HepG2 (cell line): ENCODE data around the gene RAP2A. TPM values are rescaled to one million over a fixed set of nuclear protein-coding genes. Genes with fewer than 3 reads are reported as not detected.

ENCODE experiments used
- ATAC-seq: fragments of 200-7000 bp; cut with Tn5 transposase; 3 replicates; pipeline ENCODE4 v1.9.1; 2020; ENCODE audit warnings: mild to moderate bottlenecking, moderate library complexity
- BruUV-seq: library from RNA; stranded (reverse); fragments of 400-500 nt; replicated peaks from 2 replicates; lab custom pipeline; 2021; lab: Mats Ljungman, UMichigan
- CTCF ChIA-PET: fragments of 300-600 bp; formaldehyde crosslinking; extraction: SDS; loops from one replicate; lab custom pipeline; 2021; ENCODE audit warnings: low total read pairs, inconsistent platforms, low intra/inter-chr PET ratio; lab: Yijun Ruan, JAX
- POLR2A ChIA-PET: fragments of 350-600 bp; sonication (Branson Sonifier 250); formaldehyde crosslinking; loops from one replicate; lab custom pipeline; 2020; ENCODE audit warnings: antibody characterized with exemption, inconsistent platforms; lab: Yijun Ruan, JAX
- DNase-seq: peaks from one replicate; pipeline ENCODE4 v3.0.0-alpha.2; 2015; ENCODE audit warnings: low spot score
- FAIRE-seq: peaks from 3 replicates; lab custom pipeline; 2011; peaks lifted over from hg19 to GRCh38; lab: Jason Lieb, UNC
- H2AFZ ChIP-seq: one replicate; pipeline ENCODE4 v1.6.1; 2011; ENCODE audit warnings: low read length, inconsistent platforms
- H3K27ac ChIP-seq: fragments of 300-600 bp; 3 replicates; pipeline ENCODE4 v1.8.0; 2011; ENCODE audit warnings: mixed run types, mild to moderate bottlenecking, mixed read lengths, low read length, inconsistent platforms; ENCODE audit not compliant: insufficient read depth; ENCODE audit errors: extremely low read length
- H3K27me3 ChIP-seq, 2 experiments: fragments of 200-600 bp in 1 of 2; 2 replicates in 1 of 2; 3 replicates in 1 of 2; pipeline versions ENCODE4 v1.6.0 to v1.8.0; 2011; ENCODE audit warnings: low read length in 2 of 2, mild to moderate bottlenecking in 2 of 2, moderate library complexity in 2 of 2, inconsistent platforms in 1 of 2; ENCODE audit not compliant: insufficient read depth in 2 of 2, control insufficient read depth in 1 of 2
- H3K36me3 ChIP-seq, 2 experiments: fragments of 200-600 bp in 1 of 2; replicated peaks in 1 of 2; 2 replicates in 1 of 2; 3 replicates in 1 of 2; pipeline versions ENCODE4 v1.5.1 to v1.8.0; 2011; ENCODE audit warnings: low read length in 2 of 2, inconsistent platforms in 1 of 2; ENCODE audit not compliant: insufficient read depth in 2 of 2, control insufficient read depth in 1 of 2
- H3K4me1 ChIP-seq: 2 replicates; pipeline ENCODE4 v1.5.1; 2012; ENCODE audit warnings: low read length, inconsistent platforms; ENCODE audit not compliant: insufficient read depth
- H3K4me2 ChIP-seq: 2 replicates; pipeline ENCODE4 v1.6.0; 2011; ENCODE audit warnings: low read depth, low read length, inconsistent platforms
- H3K4me3 ChIP-seq, 3 experiments: fragments of 200-600 bp in 1 of 3; sonication (generic), shearing (Covaris generic) in 1 of 3; replicated peaks in 1 of 3; 2 replicates each; pipeline ENCODE4 v1.5.1; 2011 to 2016; ENCODE audit warnings: low read length in 3 of 3, inconsistent platforms in 2 of 3, low read depth in 2 of 3, mild to moderate bottlenecking in 2 of 3, control low read depth in 1 of 3, mixed read lengths in 1 of 3; ENCODE audit not compliant: insufficient read depth in 1 of 3
- H3K79me2 ChIP-seq: one replicate; pipeline ENCODE4 v1.6.1; 2011; ENCODE audit warnings: low read length, inconsistent platforms; ENCODE audit not compliant: insufficient read depth
- H3K9ac ChIP-seq: 2 replicates; pipeline ENCODE4 v1.6.0; 2011; ENCODE audit warnings: mild to moderate bottlenecking, low read depth, low read length, inconsistent platforms; ENCODE audit not compliant: insufficient read depth
- H3K9me3 ChIP-seq: 2 replicates; pipeline ENCODE4 v1.5.1; 2012; ENCODE audit warnings: mild to moderate bottlenecking, low read length
- H4K20me1 ChIP-seq: 2 replicates; pipeline ENCODE4 v1.6.0; 2011; ENCODE audit warnings: inconsistent platforms, mild to moderate bottlenecking, low read length, moderate library complexity; ENCODE audit not compliant: insufficient read depth
- MAFF ChIP-seq: IDR thresholded peaks from 2 replicates; pipeline ENCODE4 v1.6.1; 2011; ENCODE audit warnings: low read depth, low read length, improper control_type of control experiment
- MAFK ChIP-seq, 2 experiments: IDR thresholded peaks in 1 of 2; conservative IDR thresholded peaks in 1 of 2; 2 replicates each; pipeline ENCODE4 v1.6.1; 2011; ENCODE audit warnings: improper control_type of control experiment in 2 of 2, low read length in 2 of 2
- SAP130 ChIP-seq: IDR thresholded peaks from 2 replicates; pipeline ENCODE4 v1.6.1; 2016; ENCODE audit warnings: low read depth
- WGBS: methylation state at CpG from one replicate; pipeline ENCODE4 v1.1.6; 2017; ENCODE audit warnings: low lambda C conversion rate; 5-methylcytosine and 5-hydroxymethylcytosine counted together
- in situ Hi-C: cut with HindIII; loops from 2 replicates; pipeline ENCODE4 v1.10.0; 2017; ENCODE audit warnings: low pct_unique_long_range_greater_than_20kb; ENCODE audit not compliant: extremely low pct_ligation_motif_present
- intact Hi-C: fragments of 100-400 bp; cut with micrococcal nuclease; formaldehyde crosslinking; loops from one replicate; pipeline ENCODE4 v1.10.0; 2022; ENCODE audit not compliant: unreplicated experiment
- polyA plus RNA-seq, 8 experiments: library from polyadenylated mRNA; depleted of rRNA in 3 of 8; stranded (reverse) in 7 of 8; unstranded in 1 of 8; fragments of >200 nt; fragmentation: Illumina TruSeq in 4 of 8; extraction: Trizol in 4 of 8; gene quantifications; 2 replicates each; pipeline versions ENCODE4 v1.2.1 to v1.2.3, GENCODE V29; 2011 to 2016; ENCODE audit warnings: low read depth in 4 of 8, missing spikeins in 1 of 8, mixed read lengths in 1 of 8; ENCODE audit not compliant: insufficient read depth in 1 of 8
- total RNA-seq, 5 experiments: library from RNA; depleted of rRNA; stranded (reverse); fragments of >200 nt; fragmentation: Illumina TruSeq; extraction: Trizol; gene quantifications; 2 replicates each; pipeline ENCODE4 v1.2.3, GENCODE V29; 2016; ENCODE audit warnings: low read depth in 1 of 5
- TF ChIP-seq, protein P1 (sequence below): sonication (generic); formaldehyde crosslinking; IDR thresholded peaks from 2 replicates; pipeline ENCODE4 v1.4.0; 2020; ENCODE audit warnings: missing genetic modification reagents
- TF ChIP-seq, protein P2 (sequence below): fragments of 450-650 bp; IDR thresholded peaks from 2 replicates; pipeline ENCODE4 v1.6.1; 2017; ENCODE audit warnings: mild to moderate bottlenecking
- TF ChIP-seq, protein P3 (sequence below): sonication (generic); formaldehyde crosslinking; IDR thresholded peaks from 2 replicates; pipeline ENCODE4 v1.8.0; 2022; ENCODE audit warnings: mild to moderate bottlenecking, missing genetic modification reagents, moderate library complexity

Gene RAP2A
- total and polyA plus RNA-seq, 2 of the 13 experiments (the other 11 are each of a cell fraction or from before 2014, with no cell fraction given): 9.9 to 23.1 TPM

DNA sequence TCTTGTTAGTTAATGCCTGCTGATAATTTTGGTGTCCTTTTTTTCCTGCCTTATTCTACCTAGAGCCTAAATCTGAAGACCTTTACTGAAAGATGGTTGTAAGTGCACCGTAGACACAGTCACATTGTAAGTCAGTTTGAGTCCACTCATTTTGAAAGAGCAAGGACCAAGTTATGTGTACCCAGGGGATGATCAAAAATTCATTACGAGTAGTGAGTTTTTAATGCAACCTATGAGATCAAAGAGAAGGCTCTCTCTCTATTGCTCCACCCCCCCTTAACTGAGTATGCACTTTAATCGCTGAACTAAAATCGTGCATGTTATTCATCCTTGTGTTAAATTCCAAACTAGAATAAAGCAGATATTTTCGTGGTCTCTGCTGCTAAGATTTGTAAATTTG lies 1.8 kb downstream of the RAP2A start:
- Histone ChIP-seq H2AFZ (no peak overlapping the region), H3K79me2 (peaks cover 32% of the 10 kb centered on the region), H4K20me1 (no peaks in the 10 kb centered on the region)
- no TSS peak for BruUV-seq
- TF ChIP-seq, protein P1, sequence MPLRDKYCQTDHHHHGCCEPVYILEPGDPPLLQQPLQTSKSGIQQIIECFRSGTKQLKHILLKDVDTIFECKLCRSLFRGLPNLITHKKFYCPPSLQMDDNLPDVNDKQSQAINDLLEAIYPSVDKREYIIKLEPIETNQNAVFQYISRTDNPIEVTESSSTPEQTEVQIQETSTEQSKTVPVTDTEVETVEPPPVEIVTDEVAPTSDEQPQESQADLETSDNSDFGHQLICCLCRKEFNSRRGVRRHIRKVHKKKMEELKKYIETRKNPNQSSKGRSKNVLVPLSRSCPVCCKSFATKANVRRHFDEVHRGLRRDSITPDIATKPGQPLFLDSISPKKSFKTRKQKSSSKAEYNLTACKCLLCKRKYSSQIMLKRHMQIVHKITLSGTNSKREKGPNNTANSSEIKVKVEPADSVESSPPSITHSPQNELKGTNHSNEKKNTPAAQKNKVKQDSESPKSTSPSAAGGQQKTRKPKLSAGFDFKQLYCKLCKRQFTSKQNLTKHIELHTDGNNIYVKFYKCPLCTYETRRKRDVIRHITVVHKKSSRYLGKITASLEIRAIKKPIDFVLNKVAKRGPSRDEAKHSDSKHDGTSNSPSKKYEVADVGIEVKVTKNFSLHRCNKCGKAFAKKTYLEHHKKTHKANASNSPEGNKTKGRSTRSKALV: no peak
- TF ChIP-seq SAP130 (CRISPR knock-in tag): peak; percentile 29; the same call in 1 of the 2 replicates
- TF ChIP-seq, all 625 proteins: peak for 1
- Histone ChIP-seq H3K4me3 (peak overlapping the region; percentile 26 to 90 (median 82); a peak in 5 of 6 replicates), H3K9ac (0 out of 2 replicates have a peak overlapping the region, but pooled peaks have one; percentile 44), H3K27me3 (no peaks in the 10 kb centered on the region), H3K27ac (no peak overlapping the region), H3K4me2 (peak overlapping the region; percentile 92), H3K4me1 (peaks cover 57% of the 10 kb centered on the region), H3K9me3 (no peaks in the 10 kb centered on the region), H3K36me3 (peaks cover 0 to 5% of the 10 kb centered on the region in 2 experiments; a peak in 1 of 5 replicates)
- 26% methylated on average over 5 of the region's 5 CpGs for WGBS
- peak; percentile 4 for FAIRE-seq
- in situ Hi-C loops (no loop called here), intact Hi-C loops (loop anchor here (1.0 to 10.0 kb wide), 2 partner anchors 145 to 211 kb away; partner anchors contain the start of gene MBNL2)
- no peak for DNase-seq
- CTCF ChIA-PET: no interaction called here
- ATAC-seq: no peak
- POLR2A ChIA-PET: no interaction called here

DNA sequence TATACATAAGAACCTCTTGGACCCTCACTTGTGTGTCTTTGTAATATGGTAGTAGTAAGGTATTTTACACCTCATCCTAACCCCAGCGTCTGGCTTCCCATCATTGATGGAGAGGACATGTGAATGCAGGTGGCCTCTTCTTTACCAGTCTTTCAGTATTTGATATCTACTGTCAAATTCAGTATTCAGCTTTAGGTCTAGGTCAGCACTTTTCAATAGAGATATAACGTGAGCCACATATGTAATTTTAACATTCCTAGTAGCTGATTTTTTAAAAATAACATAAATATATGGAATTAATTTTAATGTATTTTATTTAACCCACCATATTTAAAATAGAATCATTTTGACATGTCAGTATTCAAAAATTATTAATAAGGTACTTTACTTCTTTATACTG lies 2.9 kb downstream of the RAP2A start:
- Histone ChIP-seq H3K9ac (no peak overlapping the region), H2AFZ (no peak overlapping the region), H3K36me3 (peaks cover 0 to 5% of the 10 kb centered on the region in 2 experiments; a peak in 1 of 5 replicates), H3K9me3 (no peaks in the 10 kb centered on the region), H3K4me3 (no peak overlapping the region), H3K27me3 (no peaks in the 10 kb centered on the region), H3K79me2 (peaks cover 32% of the 10 kb centered on the region), H3K27ac (no peak overlapping the region), H4K20me1 (no peaks in the 10 kb centered on the region), H3K4me1 (peaks cover 48% of the 10 kb centered on the region), H3K4me2 (peak overlapping the region; percentile 92; the same call in 1 of the 2 replicates)
- TF ChIP-seq, protein P2, sequence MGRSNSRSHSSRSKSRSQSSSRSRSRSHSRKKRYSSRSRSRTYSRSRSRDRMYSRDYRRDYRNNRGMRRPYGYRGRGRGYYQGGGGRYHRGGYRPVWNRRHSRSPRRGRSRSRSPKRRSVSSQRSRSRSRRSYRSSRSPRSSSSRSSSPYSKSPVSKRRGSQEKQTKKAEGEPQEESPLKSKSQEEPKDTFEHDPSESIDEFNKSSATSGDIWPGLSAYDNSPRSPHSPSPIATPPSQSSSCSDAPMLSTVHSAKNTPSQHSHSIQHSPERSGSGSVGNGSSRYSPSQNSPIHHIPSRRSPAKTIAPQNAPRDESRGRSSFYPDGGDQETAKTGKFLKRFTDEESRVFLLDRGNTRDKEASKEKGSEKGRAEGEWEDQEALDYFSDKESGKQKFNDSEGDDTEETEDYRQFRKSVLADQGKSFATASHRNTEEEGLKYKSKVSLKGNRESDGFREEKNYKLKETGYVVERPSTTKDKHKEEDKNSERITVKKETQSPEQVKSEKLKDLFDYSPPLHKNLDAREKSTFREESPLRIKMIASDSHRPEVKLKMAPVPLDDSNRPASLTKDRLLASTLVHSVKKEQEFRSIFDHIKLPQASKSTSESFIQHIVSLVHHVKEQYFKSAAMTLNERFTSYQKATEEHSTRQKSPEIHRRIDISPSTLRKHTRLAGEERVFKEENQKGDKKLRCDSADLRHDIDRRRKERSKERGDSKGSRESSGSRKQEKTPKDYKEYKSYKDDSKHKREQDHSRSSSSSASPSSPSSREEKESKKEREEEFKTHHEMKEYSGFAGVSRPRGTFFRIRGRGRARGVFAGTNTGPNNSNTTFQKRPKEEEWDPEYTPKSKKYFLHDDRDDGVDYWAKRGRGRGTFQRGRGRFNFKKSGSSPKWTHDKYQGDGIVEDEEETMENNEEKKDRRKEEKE: no peak
- TF ChIP-seq, protein P3, sequence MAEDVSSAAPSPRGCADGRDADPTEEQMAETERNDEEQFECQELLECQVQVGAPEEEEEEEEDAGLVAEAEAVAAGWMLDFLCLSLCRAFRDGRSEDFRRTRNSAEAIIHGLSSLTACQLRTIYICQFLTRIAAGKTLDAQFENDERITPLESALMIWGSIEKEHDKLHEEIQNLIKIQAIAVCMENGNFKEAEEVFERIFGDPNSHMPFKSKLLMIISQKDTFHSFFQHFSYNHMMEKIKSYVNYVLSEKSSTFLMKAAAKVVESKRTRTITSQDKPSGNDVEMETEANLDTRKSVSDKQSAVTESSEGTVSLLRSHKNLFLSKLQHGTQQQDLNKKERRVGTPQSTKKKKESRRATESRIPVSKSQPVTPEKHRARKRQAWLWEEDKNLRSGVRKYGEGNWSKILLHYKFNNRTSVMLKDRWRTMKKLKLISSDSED (CRISPR knock-in tag): no peak
- peak; percentile 44; the same call in 1 of the 2 replicates for TF ChIP-seq MAFF
- TF ChIP-seq MAFK (conservative IDR thresholded peaks at IDR 0.05 in 1 of 2, IDR thresholded peaks at IDR 0.05 in 1 of 2; ENCODE audit: low read length in 2 of 2): peak; percentile 57 to 73; a peak in 3 of 4 replicates
- FAIRE-seq (no peak), ATAC-seq (no peak), DNase-seq (no peak)
- WGBS: 98% methylated on average over 2 of the region's 2 CpGs
- ChIA-PET POLR2A (no interaction called here), CTCF (no interaction called here)
- in situ Hi-C loops (no loop called here), intact Hi-C loops (loop anchor here (10.0 kb wide), 1 partner anchor 212 kb away; the partner anchor contains the start of gene MBNL2)
- no TSS peak for BruUV-seq
